Measurements from ENCODE around the gene DTX3.

- TF ChIP-seq ZMYM2 (CRISPR knock-in tag; IDR thresholded peaks at IDR 0.05): no peak
- TF ChIP-seq MED13 (CRISPR knock-in tag; IDR thresholded peaks at IDR 0.05): no peak
- TF ChIP-seq EZH2 (conservative IDR thresholded peaks at IDR 0.05; ENCODE audit: low read depth, low read length): no peak
- TF ChIP-seq ZBTB33 (CRISPR knock-in tag; IDR thresholded peaks at IDR 0.05): no peak
- TF ChIP-seq SRSF4 (IDR thresholded peaks at IDR 0.05; ENCODE audit: low read depth, low read length, poor library complexity, severe bottlenecking): no peak
- TF ChIP-seq CEBPB (IDR thresholded peaks at IDR 0.05; ENCODE audit: borderline replicate concordance, low read depth, low read length): no peak
- TF ChIP-seq ZNF609 (CRISPR knock-in tag; IDR thresholded peaks at IDR 0.05; ENCODE audit: borderline replicate concordance): no peak
Measured at GRCh38 chr12:57563358-57563757, 41.3 kb upstream of the DTX3 start.

All from HepG2 (cell line).